Stimulated activated CD8-positive, alpha-beta memory T cell treated with anti-CD3 and anti-CD28 coated beads, Interleukin-15, amount 100 ng/mL, for 48 hours (primary cell): ENCODE data around the gene CYTH3.

Source experiments
- DNase-seq, 2 donors: peaks; one replicate each; pipeline ENCODE4 v3.0.0-alpha.2; 2020; ENCODE audit warnings: low read depth in 2 of 2

The CYTH3 gene

DNA sequence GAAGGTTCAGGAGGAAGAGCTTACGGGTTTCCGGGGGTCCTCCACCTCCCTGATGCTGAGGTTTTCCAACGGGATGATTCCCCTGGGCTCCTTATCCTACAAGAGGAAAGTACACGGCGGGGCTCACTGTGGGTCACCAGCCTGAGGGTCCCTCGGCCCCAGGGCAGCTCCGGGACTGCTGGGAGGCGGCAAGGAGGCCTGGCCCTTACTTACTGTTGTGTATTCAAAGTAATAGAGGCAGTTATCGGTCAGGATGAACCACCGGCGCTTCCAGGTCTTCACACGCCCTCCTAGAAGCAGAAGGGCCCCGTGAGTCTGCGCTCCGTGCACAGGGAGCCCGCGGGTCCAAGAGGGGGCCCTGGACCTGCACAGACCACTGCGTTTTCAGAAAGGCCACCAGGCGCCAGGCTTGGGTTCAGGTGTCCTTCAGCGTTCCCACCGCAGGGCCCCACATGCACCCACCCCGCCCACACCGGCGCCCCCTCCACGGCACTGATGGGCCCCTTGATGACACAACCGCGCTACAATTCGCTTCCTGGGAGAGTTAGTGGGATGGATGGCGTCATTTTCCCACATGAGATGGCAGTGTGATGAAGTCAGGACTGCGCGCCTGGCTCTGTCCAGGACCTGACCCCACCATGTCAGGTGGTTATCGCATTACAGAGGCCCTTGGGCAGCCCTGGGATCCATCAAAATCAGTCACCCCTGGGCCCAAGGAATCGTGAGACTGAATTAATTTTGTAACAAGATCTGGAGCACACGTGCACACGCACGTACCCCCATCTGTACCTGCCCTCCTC lies 106.7 kb downstream of the CYTH3 start:
- DNase-seq, result no peak

DNA sequence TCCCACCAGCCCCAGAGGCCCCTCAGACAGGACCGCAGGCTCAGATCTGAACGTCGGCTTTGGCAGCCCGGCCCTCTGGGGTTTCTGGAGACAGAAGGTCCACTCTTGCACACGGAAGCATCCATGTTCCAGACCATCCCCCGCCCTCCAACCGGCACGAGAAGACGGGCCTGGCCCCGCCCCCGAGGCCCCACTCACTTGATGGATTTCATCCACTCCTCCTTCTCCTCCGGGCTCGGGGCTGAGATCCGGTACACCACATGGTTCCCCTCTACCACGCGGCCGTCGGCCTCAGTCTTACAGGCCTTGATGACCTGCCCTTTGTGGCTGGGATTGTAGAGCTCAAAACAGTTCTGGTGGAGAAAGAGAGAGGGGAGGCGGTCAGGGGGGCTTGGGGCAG lies 107.3 kb downstream of the CYTH3 start:
- DNase-seq, result no peak

GRCh38 chr7:6164491-6164890 lies 107.9 kb downstream of the CYTH3 start:
- DNase-seq, result no peak

DNA sequence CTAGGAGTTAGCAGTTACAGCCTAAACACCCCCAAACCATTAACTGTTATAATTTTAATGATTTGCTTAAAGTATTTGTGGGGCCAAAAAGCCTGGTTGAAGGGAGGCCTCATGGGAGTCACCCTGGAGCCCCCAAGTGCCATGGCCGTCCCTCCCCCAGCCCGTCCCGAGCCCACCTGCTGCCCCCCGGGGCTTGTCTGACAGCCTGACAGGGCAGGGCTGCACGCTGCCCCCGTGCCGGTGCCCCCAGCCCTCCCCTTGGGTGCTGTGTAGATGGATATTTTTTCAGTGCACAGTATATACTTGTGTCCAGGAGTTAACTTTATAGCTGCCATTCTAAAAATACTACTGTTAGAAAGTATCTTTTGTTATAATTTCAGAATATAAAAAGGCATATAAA lies 108.4 kb downstream of the CYTH3 start:
- no peak for DNase-seq

DNA sequence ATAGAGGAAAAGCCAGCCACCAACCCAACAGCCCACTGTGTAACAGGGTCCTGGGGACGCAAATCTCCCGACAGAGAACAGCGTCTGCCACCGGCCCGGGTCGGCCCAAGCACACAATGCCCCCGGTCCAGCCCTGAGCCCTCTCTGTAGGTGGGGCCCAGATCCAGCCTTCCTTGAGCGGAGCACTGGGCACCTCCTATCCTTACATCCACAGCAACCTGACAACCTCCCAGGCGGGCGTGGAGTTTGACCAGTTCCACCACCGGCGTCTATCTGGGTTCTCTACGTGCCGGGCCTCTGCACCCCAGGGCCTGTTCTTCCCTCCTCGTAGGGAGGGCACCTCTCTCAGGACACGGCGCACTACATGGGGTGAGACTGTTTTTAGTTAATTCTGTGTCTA lies 109.0 kb downstream of the CYTH3 start:
- no peak for DNase-seq

- no peak for DNase-seq
Measured at GRCh38 chr7:6162650-6163366, 109.6 kb downstream of the CYTH3 start.

DNA sequence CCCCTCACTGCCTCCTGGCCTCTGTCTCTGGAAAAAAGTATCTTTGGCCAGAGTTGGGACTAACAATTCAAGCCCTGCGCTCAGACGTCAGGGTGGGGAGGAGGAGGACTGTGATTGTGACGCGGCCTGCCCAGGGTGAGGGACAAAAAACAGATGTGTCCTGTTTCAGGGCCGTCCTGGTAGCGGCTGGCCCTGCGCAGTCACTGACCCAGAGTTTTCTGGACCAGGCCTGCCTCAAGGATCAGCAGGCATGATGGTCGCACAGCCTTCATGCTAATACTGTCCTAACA lies 110.1 kb downstream of the CYTH3 start:
- no peak for DNase-seq

GRCh38 chr7:6161463-6162330 lies 110.7 kb downstream of the CYTH3 start:
- DNase-seq, result no peak

- no peak for DNase-seq
Measured at GRCh38 chr7:6160191-6160623, 112.2 kb downstream of the CYTH3 start.

GRCh38 chr7:6159524-6160031 lies 112.8 kb downstream of the CYTH3 start:
- DNase-seq, result no peak

- DNase-seq, result no peak
Measured at GRCh38 chr7:6159097-6159483, 113.3 kb downstream of the CYTH3 start.

DNA sequence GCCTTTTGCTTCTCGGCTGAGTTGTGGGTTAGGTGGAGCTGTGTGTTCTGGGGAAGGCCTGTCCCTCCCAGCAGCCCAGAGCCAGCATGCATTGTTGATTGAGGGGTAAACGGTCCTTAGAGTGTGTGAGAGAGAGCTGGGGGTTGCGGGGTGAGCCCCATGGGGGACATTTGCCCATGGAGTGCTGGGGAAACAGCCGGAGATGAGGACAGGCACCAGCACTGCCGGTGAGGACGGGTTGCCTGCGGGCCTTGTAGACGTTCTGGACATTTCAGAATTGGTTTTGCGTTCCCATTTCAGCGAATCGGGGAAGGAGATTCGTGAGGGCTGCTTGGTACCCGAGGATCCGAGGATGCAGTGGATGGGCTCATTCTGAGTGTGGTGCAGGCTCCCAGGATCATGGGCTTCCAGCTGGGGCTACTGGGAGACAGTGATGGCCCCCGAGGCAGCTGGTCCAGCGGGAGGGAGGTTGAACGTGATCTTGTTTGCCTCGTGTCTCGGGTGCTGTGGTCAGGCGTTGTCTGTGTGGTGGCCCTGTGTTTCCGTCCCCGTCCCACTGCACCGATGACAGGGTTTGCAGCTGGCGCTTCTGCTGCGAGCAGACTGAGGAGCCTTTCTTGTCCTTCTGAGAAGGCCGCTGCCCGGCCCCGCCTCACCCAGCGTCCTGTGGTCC lies 113.9 kb downstream of the CYTH3 start:
- no peak for DNase-seq

GRCh38 chr7:6157685-6158423 lies 114.6 kb downstream of the CYTH3 start:
- DNase-seq, result no peak

DNA sequence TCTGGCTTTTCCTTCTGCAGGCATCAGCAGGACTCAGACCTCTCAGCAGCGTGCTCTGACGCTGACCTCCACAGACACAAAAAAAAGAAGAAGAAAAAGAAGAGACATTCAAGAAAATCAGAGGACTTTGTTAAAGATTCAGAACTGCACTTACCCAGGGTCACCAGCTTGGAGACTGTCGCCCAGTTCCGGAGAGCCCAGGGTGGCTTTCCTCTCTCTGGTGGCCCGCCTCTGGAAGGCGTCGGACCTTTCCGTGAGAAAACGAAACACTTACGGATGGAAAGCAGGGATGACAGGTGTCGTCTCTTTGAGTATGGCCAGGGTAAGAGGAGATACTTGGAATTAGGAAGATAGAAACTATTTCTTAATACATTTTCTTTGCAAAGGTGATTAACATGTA lies 115.7 kb downstream of the CYTH3 start:
- DNase-seq, result no peak

GRCh38 chr7:6155596-6155995 lies 116.8 kb downstream of the CYTH3 start:
- no peak for DNase-seq

- no peak for DNase-seq
Measured at GRCh38 chr7:6154542-6155404, 117.7 kb downstream of the CYTH3 start.

DNA sequence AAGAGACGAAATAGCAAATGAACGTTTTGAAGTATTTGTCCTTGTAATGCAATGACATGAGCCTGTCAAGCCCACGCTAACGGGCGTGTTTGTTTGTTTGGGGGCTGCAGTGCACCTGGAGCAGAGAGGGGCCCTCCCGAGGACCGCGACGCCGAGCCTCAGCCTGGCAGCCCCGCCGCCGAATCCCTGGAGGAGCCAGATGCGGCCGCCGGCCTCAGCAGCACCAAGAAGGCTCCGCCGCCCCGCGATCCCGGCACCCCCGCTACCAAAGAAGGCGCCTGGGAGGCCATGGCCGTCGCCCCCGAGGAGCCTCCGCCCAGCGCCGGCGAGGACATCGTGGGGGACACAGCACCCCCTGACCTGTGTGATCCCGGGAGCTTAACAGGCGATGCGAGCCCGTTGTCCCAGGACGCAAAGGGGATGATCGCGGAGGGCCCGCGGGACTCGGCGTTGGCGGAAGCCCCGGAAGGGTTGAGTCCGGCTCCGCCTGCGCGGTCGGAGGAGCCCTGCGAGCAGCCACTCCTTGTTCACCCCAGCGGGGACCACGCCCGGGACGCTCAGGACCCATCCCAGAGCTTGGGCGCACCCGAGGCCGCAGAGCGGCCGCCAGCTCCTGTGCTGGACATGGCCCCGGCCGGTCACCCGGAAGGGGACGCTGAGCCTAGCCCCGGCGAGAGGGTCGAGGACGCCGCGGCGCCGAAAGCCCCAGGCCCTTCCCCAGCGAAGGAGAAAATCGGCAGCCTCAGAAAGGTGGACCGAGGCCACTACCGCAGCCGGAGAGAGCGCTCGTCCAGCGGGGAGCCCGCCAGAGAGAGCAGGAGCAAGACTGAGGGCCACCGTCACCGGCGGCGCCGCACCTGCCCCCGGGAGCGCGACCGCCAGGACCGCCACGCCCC lies 118.5 kb downstream of the CYTH3 start:
- DNase-seq, result no peak

DNA sequence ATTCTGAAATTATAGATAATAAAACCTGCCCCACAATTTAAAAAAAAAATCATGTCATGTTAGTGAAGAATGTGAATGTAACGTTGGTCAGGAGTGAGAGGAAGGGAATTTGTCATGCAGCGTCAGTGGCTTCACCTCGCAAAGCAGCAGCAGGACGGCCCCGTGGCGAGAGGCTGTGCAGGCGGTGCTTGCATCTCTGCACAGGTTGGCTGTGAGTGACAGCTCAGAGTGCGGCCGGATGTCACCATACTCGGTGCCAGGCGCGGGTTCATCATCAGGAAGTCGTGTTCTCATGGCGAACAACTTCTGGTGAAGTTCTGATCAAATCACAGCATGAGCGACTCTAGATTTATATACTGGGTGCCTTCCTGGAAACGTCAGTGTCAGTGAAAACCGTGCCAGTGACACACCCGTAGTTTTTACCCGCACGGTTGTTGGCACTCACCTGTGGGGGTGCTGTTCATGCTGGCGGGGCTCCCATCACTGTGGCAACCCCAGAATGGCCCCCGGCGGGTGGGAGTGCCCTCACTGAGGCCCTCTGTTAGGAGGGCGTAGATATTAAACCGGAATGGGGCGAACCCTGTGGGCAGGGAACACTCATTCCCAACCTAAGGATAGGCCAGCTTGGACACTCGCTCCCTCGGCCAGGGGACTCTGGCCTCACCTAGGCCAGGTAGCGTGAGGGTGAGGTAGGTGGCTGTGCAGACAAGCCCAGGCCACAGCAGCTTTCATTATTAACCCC lies 120.3 kb downstream of the CYTH3 start:
- DNase-seq, result no peak
